ENCODE measurements around the gene NBPF12.
"Not testable (repeated sequence)": the region's sequence is repeated elsewhere in the genome, so short reads cannot be mapped to it uniquely, and the experiment has no call there.

Gene NBPF12

GRCh38 chr1:146985855-146986254, 47.7 kb downstream of the NBPF12 start:
- DNase-seq (ENCODE audit: low spot score) = not testable (repeated sequence)

- DNase-seq (ENCODE audit: low spot score) = not testable (repeated sequence)
Observed at GRCh38 chr1:146986450-146986849, 48.3 kb downstream of the NBPF12 start.

- not testable (repeated sequence) for DNase-seq (ENCODE audit: low spot score)
Observed at GRCh38 chr1:146987502-146987901, 49.4 kb downstream of the NBPF12 start.

- not testable (repeated sequence) for DNase-seq (ENCODE audit: low spot score)
Observed at GRCh38 chr1:146989455-146989854, 51.3 kb downstream of the NBPF12 start.

GRCh38 chr1:147008495-147008894, 70.4 kb downstream of the NBPF12 start:
- not testable (repeated sequence) for DNase-seq (ENCODE audit: low spot score)

DNA sequence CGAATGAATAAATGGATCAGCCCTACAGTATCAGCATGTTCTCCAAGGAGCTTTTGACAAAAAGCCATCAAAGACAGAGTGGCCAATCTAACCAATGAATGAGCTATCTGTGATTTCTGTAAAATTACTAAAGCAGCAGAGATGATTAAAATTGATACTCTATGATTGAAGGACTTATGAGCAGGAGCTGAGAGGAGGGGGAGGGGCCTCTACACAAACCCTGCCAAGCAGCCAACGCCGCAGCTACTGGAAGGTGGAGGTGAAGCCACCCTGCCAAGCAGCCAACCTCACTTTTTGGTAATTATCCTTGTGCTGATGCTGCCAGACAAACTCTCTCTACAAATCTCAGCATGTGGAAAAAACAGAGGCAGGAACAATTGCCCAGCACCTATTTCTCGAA, 88.9 kb downstream of the NBPF12 start:
- DNase-seq (ENCODE audit: low spot score) = not testable (repeated sequence)

DNA sequence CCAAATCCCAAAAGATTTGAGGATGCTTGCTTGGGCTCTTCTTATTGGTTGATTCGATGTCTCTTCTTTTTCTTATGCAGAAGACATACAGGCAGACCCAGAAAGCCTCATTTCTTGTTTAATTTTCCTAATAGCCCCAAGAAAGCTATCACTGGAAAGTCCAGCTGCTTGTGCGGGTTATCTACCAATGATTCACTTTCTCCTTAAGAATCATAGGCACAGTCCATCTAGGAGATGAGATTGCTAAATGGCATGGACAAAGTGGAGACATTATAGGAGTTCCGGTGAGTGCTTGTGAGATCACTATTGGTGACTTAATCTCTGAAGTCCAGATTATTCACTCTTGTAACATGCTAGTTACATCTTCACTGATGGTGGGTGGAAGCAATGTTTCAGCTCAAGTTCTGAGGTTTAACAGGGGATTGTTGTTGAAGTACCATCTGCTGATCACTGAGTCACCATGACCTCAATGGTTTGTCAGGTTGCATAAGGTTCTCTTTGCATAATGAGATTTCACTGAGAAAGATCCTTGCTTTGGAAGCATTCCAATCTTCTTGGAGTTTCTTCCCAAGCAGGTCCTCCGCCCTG, 92.0 kb downstream of the NBPF12 start:
- DNase-seq (ENCODE audit: low spot score) = not testable (repeated sequence)

- DNase-seq (ENCODE audit: low spot score) = no peak
Observed at GRCh38 chr1:147039916-147040315, 101.8 kb downstream of the NBPF12 start.

DNA sequence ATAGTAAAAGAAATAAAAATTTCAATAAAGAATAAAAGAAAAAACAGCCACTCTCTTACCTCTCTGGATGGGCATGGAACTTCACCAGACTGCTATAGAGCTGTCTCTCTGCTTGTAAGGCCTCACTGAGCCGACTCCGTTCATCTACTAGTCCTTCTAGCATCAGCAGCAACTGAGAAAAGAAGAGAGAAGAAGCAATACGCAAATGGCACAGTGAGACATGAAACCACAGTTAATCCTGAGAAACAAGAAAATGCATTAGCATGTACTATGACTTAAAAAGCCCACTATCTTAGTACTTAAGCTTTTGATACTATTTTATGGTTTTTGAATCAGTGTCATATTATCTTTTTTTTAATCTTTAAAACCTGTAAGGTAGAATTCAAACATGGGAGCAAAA, 104.8 kb downstream of the NBPF12 start:
- not testable (repeated sequence) for DNase-seq (ENCODE audit: low spot score)

DNA sequence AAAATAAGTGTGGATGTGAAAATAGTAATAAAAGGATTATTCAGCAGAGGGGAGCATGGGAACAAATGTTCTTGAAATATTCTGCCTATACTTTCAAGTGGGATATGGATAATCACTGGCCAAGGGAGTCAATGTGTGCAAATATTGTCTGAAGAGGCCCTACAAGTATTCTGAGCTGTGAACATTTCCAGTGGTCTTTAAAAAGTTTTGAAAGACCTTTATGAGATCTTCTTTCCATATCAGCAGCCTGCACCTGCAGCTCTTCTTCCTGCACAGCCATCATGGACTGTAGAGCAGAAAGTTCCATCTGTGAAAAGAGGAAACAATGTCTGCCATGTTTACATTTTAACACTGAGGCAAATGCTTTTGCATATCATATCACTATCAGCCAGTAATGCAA, 106.4 kb downstream of the NBPF12 start:
- DNase-seq (ENCODE audit: low spot score) = not testable (repeated sequence)
